HepG2 (cell line): ENCODE data around the gene PARN. TPM values are rescaled to one million over a fixed set of nuclear protein-coding genes. Genes with fewer than 3 reads are reported as not detected.
A peak's percentile ranks its signal among the peaks of the same experiment; 100 is the strongest.

Experiments
- BCL3 ChIP-seq: sonication (generic); formaldehyde crosslinking; IDR thresholded peaks from 2 replicates; pipeline ENCODE4 v1.5.1; 2020; ENCODE audit warnings: mild to moderate bottlenecking, missing genetic modification reagents, moderate library complexity
- TCF12 ChIP-seq, 2 experiments: fragments of 450-650 bp in 1 of 2; sonication (generic) in 1 of 2; formaldehyde crosslinking in 1 of 2; IDR thresholded peaks; 2 replicates each; pipeline versions ENCODE4 v1.6.1 to v1.8.0; 2017 to 2022; ENCODE audit warnings: antibody characterized with exemption in 1 of 2, mild to moderate bottlenecking in 1 of 2, missing genetic modification reagents in 1 of 2, moderate library complexity in 1 of 2
- ZBTB37 ChIP-seq: sonication (generic); formaldehyde crosslinking; IDR thresholded peaks from 2 replicates; pipeline ENCODE4 v1.4.0; 2020; ENCODE audit warnings: mild to moderate bottlenecking, missing genetic modification reagents
- ZBTB39 ChIP-seq: sonication (generic); formaldehyde crosslinking; IDR thresholded peaks from 2 replicates; pipeline ENCODE4 v1.5.0; 2020; ENCODE audit warnings: missing genetic modification reagents
- ZBTB42 ChIP-seq: sonication (generic); formaldehyde crosslinking; IDR thresholded peaks from 2 replicates; pipeline ENCODE4 v1.5.0; 2020; ENCODE audit warnings: mild to moderate bottlenecking, missing genetic modification reagents
- ZBTB46 ChIP-seq: sonication (generic); formaldehyde crosslinking; IDR thresholded peaks from 2 replicates; pipeline ENCODE4 v1.4.0; 2020; ENCODE audit warnings: mild to moderate bottlenecking, missing genetic modification reagents, borderline replicate concordance
- ZEB1 ChIP-seq: IDR thresholded peaks from 2 replicates; pipeline ENCODE4 v1.6.1; 2012; ENCODE audit warnings: mild to moderate bottlenecking, low read depth, inconsistent platforms; ENCODE audit not compliant: insufficient replicate concordance
- ZNF281 ChIP-seq: sonication (generic); formaldehyde crosslinking; IDR thresholded peaks from 2 replicates; pipeline ENCODE4 v1.4.0; 2020; ENCODE audit warnings: missing genetic modification reagents, borderline replicate concordance
- ZNF746 ChIP-seq: sonication (generic); formaldehyde crosslinking; IDR thresholded peaks from 2 replicates; pipeline ENCODE4 v1.8.0; 2022; ENCODE audit warnings: mild to moderate bottlenecking, missing genetic modification reagents
- ZNF766 ChIP-seq: sonication (generic); formaldehyde crosslinking; IDR thresholded peaks from 2 replicates; pipeline ENCODE4 v1.5.0; 2020; ENCODE audit warnings: missing genetic modification reagents, borderline replicate concordance
- ZSCAN5A ChIP-seq: sonication (generic); formaldehyde crosslinking; IDR thresholded peaks from 2 replicates; pipeline ENCODE4 v1.8.0; 2022; ENCODE audit warnings: mild to moderate bottlenecking, missing genetic modification reagents, borderline replicate concordance
- polyA plus RNA-seq, 8 experiments: library from polyadenylated mRNA; depleted of rRNA in 3 of 8; stranded (reverse) in 7 of 8; unstranded in 1 of 8; fragments of >200 nt; fragmentation: Illumina TruSeq in 4 of 8; extraction: Trizol in 4 of 8; gene quantifications; 2 replicates each; pipeline versions ENCODE4 v1.2.1 to v1.2.3, GENCODE V29; 2011 to 2016; ENCODE audit warnings: low read depth in 4 of 8, missing spikeins in 1 of 8, mixed read lengths in 1 of 8; ENCODE audit not compliant: insufficient read depth in 1 of 8
- total RNA-seq, 5 experiments: library from RNA; depleted of rRNA; stranded (reverse); fragments of >200 nt; fragmentation: Illumina TruSeq; extraction: Trizol; gene quantifications; 2 replicates each; pipeline ENCODE4 v1.2.3, GENCODE V29; 2016; ENCODE audit warnings: low read depth in 1 of 5

PARN gene
- total and polyA plus RNA-seq, 2 of the 13 experiments (the other 11 are each of a cell fraction or from before 2014, with no cell fraction given) = 13.3 to 47.6 TPM

- TF ChIP-seq BCL3 (CRISPR knock-in tag) = peak; percentile 70
- peak; percentile 62; the same call in 1 of the 2 replicates for TF ChIP-seq ZBTB37 (CRISPR knock-in tag)
- TF ChIP-seq ZEB1 = no peak
- TF ChIP-seq ZBTB39 (CRISPR knock-in tag) = no peak
- TF ChIP-seq ZBTB42 = 0 out of 2 replicates have a peak, but pooled peaks have one; percentile 13
- TF ChIP-seq ZNF746 = no peak
- TF ChIP-seq ZNF281 (CRISPR knock-in tag) = peak; percentile 49; the same call in 1 of the 2 replicates
- no peak; the same call in 1 of the 2 replicates for TF ChIP-seq ZSCAN5A (CRISPR knock-in tag)
- no peak for TF ChIP-seq TCF12 (IDR thresholded peaks at IDR 0.05)
- TF ChIP-seq TCF12 (CRISPR knock-in tag; IDR thresholded peaks at IDR 0.05) = peak; percentile 79; the same call in 1 of the 2 replicates
- TF ChIP-seq ZBTB46 (CRISPR knock-in tag) = no peak
- TF ChIP-seq ZNF766 (CRISPR knock-in tag) = peak; percentile 46; the same call in 1 of the 2 replicates
Measured at GRCh38 chr16:14486520-14487303, 143.3 kb downstream of the PARN start (continued).
